ENCODE results near the gene VPS39.

VPS39 gene

GRCh38 chr15:42159381-42160015 is 48.6 kb downstream of the VPS39 start:
- no peak for DNase-seq (ENCODE audit: extremely low read depth in 1 of 2, low read depth in 1 of 2)

DNA sequence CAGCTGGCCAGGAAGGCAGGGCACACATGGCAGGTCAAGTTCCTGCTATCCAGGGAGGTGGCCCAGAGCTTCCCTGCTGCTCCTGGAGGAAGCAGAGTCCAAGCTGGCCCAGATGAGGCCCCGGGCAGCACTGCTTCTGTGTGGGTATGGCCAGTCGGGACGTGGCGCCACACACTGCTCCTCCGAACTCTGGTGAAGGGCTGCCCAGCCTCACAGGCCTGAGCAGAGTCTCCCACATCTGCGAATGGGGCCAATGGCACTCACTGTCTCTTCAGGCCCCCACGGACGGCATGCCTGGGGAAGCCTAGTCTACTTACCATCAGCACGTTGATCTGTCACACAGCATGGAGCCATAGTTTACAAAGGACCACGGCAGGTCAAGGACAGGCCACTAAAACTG is 49.2 kb downstream of the VPS39 start:
- DNase-seq (ENCODE audit: extremely low read depth in 1 of 2, low read depth in 1 of 2): no peak

DNA sequence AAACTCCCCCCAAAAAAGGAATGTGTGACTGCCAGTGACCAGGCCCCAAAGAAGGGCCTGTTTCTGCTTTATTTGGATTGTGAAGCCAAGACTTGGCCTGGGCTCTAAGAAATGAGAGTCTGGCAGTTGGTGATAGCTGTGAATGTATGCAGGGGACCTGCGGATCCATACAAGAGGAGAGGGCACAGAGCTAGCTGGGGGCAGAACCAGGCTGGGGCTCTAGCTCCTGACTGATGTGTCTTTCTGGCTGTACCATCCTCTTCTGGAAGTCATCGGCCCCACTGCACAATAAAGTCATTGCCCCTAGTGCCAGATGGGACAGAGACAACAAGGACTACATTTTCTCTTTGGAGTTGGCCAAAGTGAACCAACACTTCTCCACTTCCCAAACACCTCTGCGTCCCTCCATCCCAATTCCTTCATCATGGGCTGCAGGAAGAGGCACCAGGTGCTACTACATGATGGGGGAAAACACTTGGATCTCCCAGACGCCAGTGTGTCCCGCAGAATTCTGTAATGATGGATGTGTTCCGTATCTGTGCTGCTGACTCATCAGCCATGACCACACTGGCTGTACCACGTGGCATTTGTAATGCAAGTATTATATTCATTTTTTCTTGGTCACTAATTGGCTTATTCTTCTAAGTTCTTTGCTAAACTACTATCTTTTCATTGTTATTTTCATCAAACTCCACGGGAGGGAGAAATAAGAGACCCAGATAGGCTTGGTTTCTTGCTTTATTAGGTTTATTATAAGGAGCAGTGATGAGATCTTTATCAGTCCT is 49.9 kb downstream of the VPS39 start:
- no peak for DNase-seq (ENCODE audit: extremely low read depth in 1 of 2, low read depth in 1 of 2)

GRCh38 chr15:42157381-42157780 is 50.7 kb downstream of the VPS39 start:
- DNase-seq (ENCODE audit: extremely low read depth in 1 of 2, low read depth in 1 of 2): no peak

- DNase-seq (ENCODE audit: extremely low read depth in 1 of 2, low read depth in 1 of 2): no peak
Measured at GRCh38 chr15:42156243-42156922, 51.7 kb downstream of the VPS39 start, which contains the start of gene PLA2G4F. TSS of gene PLA2G4F (minus strand) at chr15:42156636. CDS start at chr15:42156549, 87 bp downstream.

- no peak for DNase-seq (ENCODE audit: extremely low read depth in 1 of 2, low read depth in 1 of 2)
Measured at GRCh38 chr15:42155546-42156242, 52.4 kb downstream of the VPS39 start.

DNA sequence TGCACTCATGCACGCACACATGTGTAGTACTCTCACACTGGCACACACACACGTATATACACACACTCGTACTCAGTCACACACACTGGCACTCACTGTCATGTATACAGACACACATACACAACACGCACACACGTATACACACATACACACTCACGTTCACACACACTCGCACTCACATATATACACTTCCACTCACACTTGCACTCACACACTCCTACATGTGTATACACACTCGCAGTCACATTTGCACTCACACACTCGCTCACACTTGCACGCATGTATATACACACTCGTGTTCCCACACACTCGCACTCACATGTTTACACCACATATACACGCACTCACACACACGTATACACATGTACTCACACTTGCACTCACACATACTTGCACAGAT is 53.1 kb downstream of the VPS39 start:
- DNase-seq (ENCODE audit: extremely low read depth in 1 of 2, low read depth in 1 of 2): no peak

GRCh38 chr15:42154212-42154941 is 53.7 kb downstream of the VPS39 start:
- DNase-seq (ENCODE audit: extremely low read depth in 1 of 2, low read depth in 1 of 2): no peak

DNA sequence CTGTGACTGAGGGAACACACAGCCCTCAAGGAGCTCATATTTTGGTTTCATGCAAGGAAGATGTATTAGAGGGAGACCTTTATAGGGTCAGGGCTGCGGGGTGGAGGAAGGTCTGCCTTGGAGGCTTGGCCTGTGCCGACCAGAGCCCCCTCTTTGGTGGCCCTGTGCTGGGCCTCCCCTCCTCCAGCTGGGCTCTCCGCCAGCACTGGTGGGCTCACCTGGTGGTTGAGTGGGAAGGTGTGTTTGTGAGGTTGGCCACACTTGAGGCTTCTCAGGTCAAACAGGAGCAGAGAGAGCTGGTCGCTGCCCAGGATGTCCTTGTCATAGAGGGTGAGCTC is 54.3 kb downstream of the VPS39 start:
- DNase-seq (ENCODE audit: extremely low read depth in 1 of 2, low read depth in 1 of 2): no peak

GRCh38 chr15:42152921-42153698 is 55.0 kb downstream of the VPS39 start:
- no peak for DNase-seq (ENCODE audit: extremely low read depth in 1 of 2, low read depth in 1 of 2)

DNA sequence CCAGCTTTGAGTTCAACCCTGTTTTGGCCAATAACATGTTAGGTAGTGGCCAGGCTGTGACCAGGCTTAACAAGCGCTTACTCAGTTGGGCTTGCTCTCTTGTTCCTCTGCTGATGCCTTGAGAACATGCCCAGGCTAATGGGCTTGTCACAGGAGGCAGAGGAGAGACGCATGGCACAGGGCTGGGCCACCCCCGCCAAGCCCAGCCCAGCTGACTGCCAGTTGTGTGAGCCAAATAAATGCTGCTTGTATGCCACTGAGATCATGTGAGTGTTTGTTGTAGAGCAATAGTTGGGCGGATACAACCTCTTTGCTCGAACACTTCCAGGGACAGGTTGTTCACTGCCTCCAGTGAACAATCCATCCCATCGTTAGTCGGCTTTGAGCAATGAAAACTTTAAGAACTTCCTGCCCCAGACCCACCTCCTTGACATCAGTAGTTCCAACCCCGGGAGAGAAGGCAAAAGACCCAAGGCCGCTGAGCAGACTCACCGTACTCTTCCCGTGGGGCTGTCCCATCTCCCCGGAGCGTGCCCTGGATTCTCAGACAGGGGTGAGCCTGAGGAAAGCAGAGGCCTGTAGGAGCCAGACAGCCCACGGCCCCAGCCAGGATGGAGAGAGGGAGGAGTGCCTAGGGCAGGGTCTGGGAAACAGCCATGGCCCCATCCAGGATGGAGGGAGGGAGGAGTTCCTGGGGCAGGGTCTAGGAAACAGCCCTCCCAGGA is 55.7 kb downstream of the VPS39 start:
- DNase-seq (ENCODE audit: extremely low read depth in 1 of 2, low read depth in 1 of 2): no peak

- no peak for DNase-seq (ENCODE audit: extremely low read depth in 1 of 2, low read depth in 1 of 2)
Measured at GRCh38 chr15:42151736-42152135, 56.4 kb downstream of the VPS39 start.

DNA sequence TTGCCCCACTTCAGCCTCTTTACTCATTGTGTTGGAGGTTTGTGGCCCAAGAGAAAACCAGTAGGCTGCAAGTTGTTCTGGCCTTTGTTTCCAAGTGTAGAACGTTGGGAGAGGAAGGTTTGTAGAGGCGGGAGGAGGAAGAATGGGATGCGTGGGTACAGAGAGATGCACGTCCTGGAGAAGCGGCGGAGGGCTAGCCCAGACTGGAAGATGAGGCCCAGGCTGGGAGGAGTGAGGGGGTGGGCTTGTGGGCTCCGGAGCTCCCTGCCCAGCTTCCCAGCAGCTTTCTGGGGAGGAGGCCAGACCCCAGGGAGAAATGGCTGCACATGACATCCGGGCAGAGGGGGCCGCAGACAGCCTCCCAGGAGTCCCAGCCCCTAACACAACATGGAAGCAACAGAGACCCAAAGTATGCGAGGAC is 57.0 kb downstream of the VPS39 start:
- no peak for DNase-seq (ENCODE audit: extremely low read depth in 1 of 2, low read depth in 1 of 2)

DNA sequence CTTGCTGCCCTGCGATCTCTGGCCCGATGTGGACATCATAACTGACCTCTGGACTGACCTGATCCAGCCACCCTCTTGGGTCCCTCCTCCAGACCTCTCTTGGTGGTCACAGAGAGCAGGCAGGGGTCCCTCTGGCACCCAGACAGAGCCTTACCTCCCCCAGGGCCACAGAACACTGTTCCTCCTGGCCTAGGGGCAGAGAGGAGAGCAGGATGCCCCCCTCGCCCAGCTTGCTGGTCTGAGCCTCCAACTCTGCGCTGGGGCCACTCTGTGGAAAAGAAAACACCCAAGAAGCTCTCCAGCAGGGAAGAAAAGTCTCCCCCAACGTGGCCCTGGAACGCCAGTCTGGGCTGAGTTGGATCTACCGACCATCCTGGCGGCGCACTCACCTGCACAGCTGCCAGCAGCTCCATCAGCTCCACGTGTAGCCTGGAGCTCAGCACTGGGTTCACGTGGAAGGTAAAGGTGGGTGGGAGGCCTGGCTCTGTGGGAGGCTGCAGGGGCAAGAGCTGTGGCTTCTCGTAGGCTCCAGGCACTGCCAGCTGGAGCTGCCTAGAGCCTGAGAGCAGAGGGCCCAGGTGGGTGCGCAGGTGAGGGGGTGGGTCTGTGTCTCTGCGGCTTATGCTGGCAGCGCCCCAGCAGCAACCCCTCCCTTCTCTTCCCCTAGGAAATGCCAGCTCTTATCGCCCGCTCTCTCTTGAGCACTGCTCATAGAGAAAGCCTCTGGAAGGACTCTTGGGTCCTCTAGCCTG is 57.7 kb downstream of the VPS39 start:
- DNase-seq (ENCODE audit: extremely low read depth in 1 of 2, low read depth in 1 of 2): no peak

GRCh38 chr15:42149493-42150218 is 58.4 kb downstream of the VPS39 start:
- DNase-seq (ENCODE audit: extremely low read depth in 1 of 2, low read depth in 1 of 2): no peak

DNA sequence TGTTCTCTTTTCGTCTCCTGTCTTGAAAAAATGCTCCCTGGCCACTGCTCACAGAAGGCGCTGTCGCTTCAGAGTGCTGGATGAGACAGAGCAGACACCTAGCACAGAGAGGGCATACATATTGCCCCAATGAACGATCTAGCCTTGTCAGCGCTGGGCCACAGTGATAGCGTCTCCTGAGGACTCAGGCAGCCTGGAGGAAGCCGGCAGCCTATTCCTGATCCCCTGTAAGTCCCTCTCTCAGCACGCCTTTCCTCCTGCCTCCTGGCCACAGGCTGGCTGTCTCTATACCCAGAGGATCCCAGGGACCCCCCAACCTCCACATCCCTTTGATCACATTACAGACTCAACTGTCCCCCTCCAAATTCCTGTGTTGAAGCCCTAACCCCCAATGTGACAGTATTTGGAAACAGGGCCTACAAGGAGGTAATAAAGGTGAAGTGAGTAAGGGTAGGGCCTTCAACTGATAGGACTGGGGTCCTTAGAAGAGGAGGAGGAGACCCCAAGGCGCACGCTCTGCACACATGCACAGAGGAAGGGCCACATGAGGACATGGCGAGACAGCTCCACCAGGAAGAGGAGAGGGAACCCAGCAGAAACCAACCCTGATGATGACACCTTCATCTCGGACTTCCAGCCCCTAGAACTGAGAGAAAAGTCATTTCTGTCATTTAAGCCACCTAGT is 59.2 kb downstream of the VPS39 start:
- no peak for DNase-seq (ENCODE audit: extremely low read depth in 1 of 2, low read depth in 1 of 2)

DNA sequence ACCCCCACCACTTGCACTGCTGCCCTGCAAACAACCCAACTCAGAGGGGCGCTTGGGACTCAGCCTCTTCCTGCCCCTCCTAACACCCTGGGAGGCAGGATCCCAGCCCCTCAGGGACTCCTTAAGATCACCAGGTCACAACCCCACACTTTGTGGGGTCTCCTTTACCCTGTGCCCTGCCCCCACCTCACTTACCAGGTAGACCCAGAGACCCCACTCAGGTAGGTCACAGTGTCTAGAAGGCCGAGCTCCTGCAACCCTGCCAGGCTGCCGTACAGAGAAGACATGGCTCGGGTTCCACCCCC is 60.7 kb downstream of the VPS39 start:
- no peak for DNase-seq (ENCODE audit: extremely low read depth in 1 of 2, low read depth in 1 of 2)

All from activated CD8-positive, alpha-beta memory T cell treated with anti-CD3 and anti-CD28 coated beads for 1 hour (primary cell).